GM23338 (cell line): ENCODE measurements around the gene LRTM2. TPM values are rescaled to one million over a fixed set of nuclear protein-coding genes. Genes with fewer than 3 reads are reported as not detected.

Experiments
- ATAC-seq: fragments of 200-7000 bp; cut with Tn5 transposase; 3 replicates; pipeline ENCODE4 v1.9.1; 2020
- DNase-seq: peaks from one replicate; pipeline ENCODE4 v3.0.0-alpha.2; 2015; ENCODE audit warnings: low spot score
- H2AFZ ChIP-seq: fragments of 200-600 bp; sonication (generic); 2 replicates; pipeline ENCODE4 v1.8.0; 2016; ENCODE audit warnings: antibody characterized with exemption, mild to moderate bottlenecking, moderate library complexity
- H3F3A ChIP-seq: fragments of 200-600 bp; sonication (generic); replicated peaks from 2 replicates; pipeline ENCODE4 v1.8.0; 2017; ENCODE audit warnings: antibody characterized with exemption, mixed run types, low read depth
- H3K27ac ChIP-seq: fragments of 200-600 bp; sonication (generic); 2 replicates; pipeline ENCODE4 v1.6.1; 2016; ENCODE audit warnings: low read depth
- H3K27me3 ChIP-seq: fragments of 200-600 bp; sonication (generic); 2 replicates; pipeline ENCODE4 v1.8.0; 2016; ENCODE audit warnings: mild to moderate bottlenecking, mixed run types, moderate library complexity; ENCODE audit not compliant: insufficient read depth
- H3K36me3 ChIP-seq: fragments of 200-600 bp; sonication (generic); 2 replicates; pipeline ENCODE4 v1.8.0; 2016; ENCODE audit warnings: mild to moderate bottlenecking; ENCODE audit not compliant: insufficient read depth
- H3K4me1 ChIP-seq: fragments of 200-600 bp; sonication (generic); 2 replicates; pipeline ENCODE4 v1.8.0; 2016; ENCODE audit warnings: mild to moderate bottlenecking, moderate library complexity; ENCODE audit not compliant: insufficient read depth
- H3K4me2 ChIP-seq: fragments of 200-600 bp; sonication (generic); 2 replicates; pipeline ENCODE4 v1.7.1; 2017; ENCODE audit warnings: mixed run types
- H3K4me3 ChIP-seq: fragments of 200-600 bp; sonication (generic); 2 replicates; pipeline ENCODE4 v1.6.1; 2016; ENCODE audit warnings: mixed run types
- H3K79me2 ChIP-seq: fragments of 200-600 bp; sonication (generic); replicated peaks from 2 replicates; pipeline ENCODE4 v1.8.0; 2017; ENCODE audit warnings: mild to moderate bottlenecking; ENCODE audit not compliant: insufficient read depth
- H3K9me2 ChIP-seq: fragments of 200-600 bp; sonication (generic); 2 replicates; pipeline ENCODE4 v1.8.0; 2017; ENCODE audit not compliant: insufficient read depth
- H4K20me1 ChIP-seq: fragments of 200-600 bp; sonication (generic); replicated peaks from 2 replicates; pipeline ENCODE4 v1.8.0; 2017; ENCODE audit warnings: mild to moderate bottlenecking; ENCODE audit not compliant: insufficient read depth
- H3K27ac Mint-ChIP-seq: 2 replicates; pipeline ENCODE4 v1.8.0; 2020; ENCODE audit warnings: inconsistent platforms, mild to moderate bottlenecking, moderate library complexity, mixed read lengths
- H3K27me3 Mint-ChIP-seq: 3 replicates; pipeline ENCODE4 v1.8.0; 2022; ENCODE audit warnings: low read depth, mild to moderate bottlenecking, moderate library complexity, mixed read lengths, inconsistent platforms; ENCODE audit not compliant: insufficient read depth, poor library complexity
- H3K36me3 Mint-ChIP-seq: 3 replicates; pipeline ENCODE4 v1.8.0; 2021; ENCODE audit warnings: low read depth, mild to moderate bottlenecking, inconsistent platforms, moderate library complexity, mixed read lengths
- H3K4me1 Mint-ChIP-seq: 3 replicates; pipeline ENCODE4 v1.8.0; 2020; ENCODE audit warnings: mild to moderate bottlenecking, inconsistent platforms, mixed read lengths
- H3K4me3 Mint-ChIP-seq: 3 replicates; pipeline ENCODE4 v1.8.0; 2021; ENCODE audit warnings: moderate library complexity, mild to moderate bottlenecking, inconsistent platforms, mixed read lengths
- H3K9me3 Mint-ChIP-seq: 3 replicates; pipeline ENCODE4 v1.8.0; 2020; ENCODE audit warnings: moderate library complexity, mild to moderate bottlenecking, inconsistent platforms, mixed read lengths
- CREB1 ChIP-seq: fragments of 250-450 bp; sonication (Bioruptor Pico); IDR thresholded peaks from 2 replicates; pipeline ENCODE4 v1.5.0; 2020; ENCODE audit warnings: low read depth, mild to moderate bottlenecking, moderate library complexity
- EZH2 ChIP-seq: fragments of 200-600 bp; sonication (generic); IDR thresholded peaks from one replicate; pipeline ENCODE4 v1.8.0; 2017; ENCODE audit warnings: antibody characterized with exemption, mild to moderate bottlenecking, low read depth; ENCODE audit not compliant: unreplicated experiment
- STAT1 ChIP-seq: IDR thresholded peaks from one replicate; pipeline ENCODE4 v1.6.1; 2016; ENCODE audit warnings: antibody characterized with exemption; ENCODE audit not compliant: unreplicated experiment
- ZNF114 ChIP-seq: fragments of 250-450 bp; sonication (Bioruptor Pico); IDR thresholded peaks from 2 replicates; pipeline ENCODE4 v1.5.0; 2020; ENCODE audit warnings: mild to moderate bottlenecking, moderate library complexity
- ZNF331 ChIP-seq: fragments of 250-450 bp; sonication (Bioruptor Pico); IDR thresholded peaks from 2 replicates; pipeline ENCODE4 v1.5.0; 2020; ENCODE audit warnings: low read depth, mild to moderate bottlenecking, moderate library complexity
- polyA plus RNA-seq: library from polyadenylated mRNA; unstranded; fragments of >200 nt; fragmentation: Nextera tagmentation; extraction: Ambion mirVana; gene quantifications from 2 replicates; pipeline ENCODE4 v1.2.1, GENCODE V29; 2016
- total RNA-seq: library from RNA; depleted of rRNA; stranded (reverse); fragments of >200 nt; shearing (Covaris generic); gene quantifications from 2 replicates; pipeline ENCODE4 v1.2.3, GENCODE V29; 2014
- TF ChIP-seq, protein P1 (sequence below): IDR thresholded peaks from one replicate; pipeline ENCODE4 v1.6.1; 2018; ENCODE audit warnings: antibody characterized with exemption; ENCODE audit not compliant: unreplicated experiment
- TF ChIP-seq, protein P2 (sequence below): fragments of 250-450 bp; sonication (Bioruptor Pico); IDR thresholded peaks from 2 replicates; pipeline ENCODE4 v1.5.0; 2020; ENCODE audit warnings: mild to moderate bottlenecking, moderate library complexity
- TF ChIP-seq, protein P3 (sequence below), 2 experiments: fragments of 200-600 bp in 1 of 2; sonication (generic) in 1 of 2; conservative IDR thresholded peaks; 2 replicates each; pipeline versions ENCODE4 v1.5.1 to v1.6.1; 2016 to 2017; ENCODE audit warnings: antibody characterized with exemption in 2 of 2, low read depth in 2 of 2, mild to moderate bottlenecking in 2 of 2, moderate library complexity in 1 of 2

Gene LRTM2
- total and polyA plus RNA-seq, 2 experiments from 2014 or later = 0.08 TPM; not detected in 1

DNA sequence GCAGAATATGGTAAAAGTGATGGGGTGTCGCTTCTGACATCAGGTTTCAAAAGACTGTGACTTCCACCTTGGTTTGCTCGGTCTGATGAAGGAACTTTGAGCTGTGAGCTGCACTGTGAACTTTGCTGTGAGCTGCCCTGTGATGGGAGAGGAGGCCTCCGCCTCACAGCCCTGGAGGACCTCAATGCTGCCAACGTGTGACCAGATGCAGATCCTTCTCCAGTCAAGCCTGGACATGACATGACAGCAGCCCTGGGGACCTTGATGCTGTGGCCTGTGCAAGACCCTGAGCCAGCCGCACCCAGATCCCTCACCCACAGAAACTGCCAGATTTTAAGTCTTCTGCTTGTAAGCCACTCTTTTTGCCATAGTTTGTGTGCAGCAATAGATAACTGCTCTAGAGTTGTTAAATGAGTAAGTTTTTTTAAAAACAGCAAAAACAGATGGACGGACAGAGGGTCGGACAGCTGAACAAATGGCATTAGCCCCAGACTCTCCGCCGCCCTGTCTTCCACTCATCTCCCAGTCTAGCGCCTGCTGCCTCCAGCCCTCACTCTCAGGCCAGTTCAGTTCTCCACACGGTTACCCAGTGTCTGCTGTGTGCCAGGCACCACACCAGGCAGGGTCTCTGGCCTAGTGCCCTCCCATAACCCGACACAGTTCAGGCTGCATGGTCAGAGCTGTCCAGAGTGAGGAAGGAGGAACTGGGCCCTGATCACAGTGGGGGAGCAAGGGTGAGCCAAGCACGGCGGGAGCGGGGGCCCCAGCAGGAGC lies 13.1 kb upstream of the LRTM2 start:
- Histone ChIP-seq H3F3A (no peaks in the 10 kb centered on the region), H3K4me3 (no peak overlapping the region), H3K27ac (no peak overlapping the region), H3K4me1 (no peaks in the 10 kb centered on the region), H4K20me1 (no peaks in the 10 kb centered on the region), H3K27me3 (no peaks in the 10 kb centered on the region), H3K36me3 (no peaks in the 10 kb centered on the region), H3K4me2 (no peak overlapping the region), H3K9me2 (no peaks in the 10 kb centered on the region), H2AFZ (no peak overlapping the region), H3K79me2 (no peaks in the 10 kb centered on the region)
- H3K4me3 Mint-ChIP-seq = no peak overlapping the region
- peaks cover 6% of the 10 kb centered on the region for H3K27me3 Mint-ChIP-seq
- TF ChIP-seq EZH2 (no peak), CREB1 (CRISPR knock-in tag) (no peak)
- TF ChIP-seq, protein P1, sequence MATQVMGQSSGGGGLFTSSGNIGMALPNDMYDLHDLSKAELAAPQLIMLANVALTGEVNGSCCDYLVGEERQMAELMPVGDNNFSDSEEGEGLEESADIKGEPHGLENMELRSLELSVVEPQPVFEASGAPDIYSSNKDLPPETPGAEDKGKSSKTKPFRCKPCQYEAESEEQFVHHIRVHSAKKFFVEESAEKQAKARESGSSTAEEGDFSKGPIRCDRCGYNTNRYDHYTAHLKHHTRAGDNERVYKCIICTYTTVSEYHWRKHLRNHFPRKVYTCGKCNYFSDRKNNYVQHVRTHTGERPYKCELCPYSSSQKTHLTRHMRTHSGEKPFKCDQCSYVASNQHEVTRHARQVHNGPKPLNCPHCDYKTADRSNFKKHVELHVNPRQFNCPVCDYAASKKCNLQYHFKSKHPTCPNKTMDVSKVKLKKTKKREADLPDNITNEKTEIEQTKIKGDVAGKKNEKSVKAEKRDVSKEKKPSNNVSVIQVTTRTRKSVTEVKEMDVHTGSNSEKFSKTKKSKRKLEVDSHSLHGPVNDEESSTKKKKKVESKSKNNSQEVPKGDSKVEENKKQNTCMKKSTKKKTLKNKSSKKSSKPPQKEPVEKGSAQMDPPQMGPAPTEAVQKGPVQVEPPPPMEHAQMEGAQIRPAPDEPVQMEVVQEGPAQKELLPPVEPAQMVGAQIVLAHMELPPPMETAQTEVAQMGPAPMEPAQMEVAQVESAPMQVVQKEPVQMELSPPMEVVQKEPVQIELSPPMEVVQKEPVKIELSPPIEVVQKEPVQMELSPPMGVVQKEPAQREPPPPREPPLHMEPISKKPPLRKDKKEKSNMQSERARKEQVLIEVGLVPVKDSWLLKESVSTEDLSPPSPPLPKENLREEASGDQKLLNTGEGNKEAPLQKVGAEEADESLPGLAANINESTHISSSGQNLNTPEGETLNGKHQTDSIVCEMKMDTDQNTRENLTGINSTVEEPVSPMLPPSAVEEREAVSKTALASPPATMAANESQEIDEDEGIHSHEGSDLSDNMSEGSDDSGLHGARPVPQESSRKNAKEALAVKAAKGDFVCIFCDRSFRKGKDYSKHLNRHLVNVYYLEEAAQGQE = no peak
- no peak overlapping the region for H3K27ac Mint-ChIP-seq
- no peaks in the 10 kb centered on the region; the same call in 2 of the 3 replicates for H3K4me1 Mint-ChIP-seq
- no peak for DNase-seq
- no peaks in the 10 kb centered on the region for H3K9me3 Mint-ChIP-seq
- no peak for ATAC-seq
- H3K36me3 Mint-ChIP-seq = no peaks in the 10 kb centered on the region

DNA sequence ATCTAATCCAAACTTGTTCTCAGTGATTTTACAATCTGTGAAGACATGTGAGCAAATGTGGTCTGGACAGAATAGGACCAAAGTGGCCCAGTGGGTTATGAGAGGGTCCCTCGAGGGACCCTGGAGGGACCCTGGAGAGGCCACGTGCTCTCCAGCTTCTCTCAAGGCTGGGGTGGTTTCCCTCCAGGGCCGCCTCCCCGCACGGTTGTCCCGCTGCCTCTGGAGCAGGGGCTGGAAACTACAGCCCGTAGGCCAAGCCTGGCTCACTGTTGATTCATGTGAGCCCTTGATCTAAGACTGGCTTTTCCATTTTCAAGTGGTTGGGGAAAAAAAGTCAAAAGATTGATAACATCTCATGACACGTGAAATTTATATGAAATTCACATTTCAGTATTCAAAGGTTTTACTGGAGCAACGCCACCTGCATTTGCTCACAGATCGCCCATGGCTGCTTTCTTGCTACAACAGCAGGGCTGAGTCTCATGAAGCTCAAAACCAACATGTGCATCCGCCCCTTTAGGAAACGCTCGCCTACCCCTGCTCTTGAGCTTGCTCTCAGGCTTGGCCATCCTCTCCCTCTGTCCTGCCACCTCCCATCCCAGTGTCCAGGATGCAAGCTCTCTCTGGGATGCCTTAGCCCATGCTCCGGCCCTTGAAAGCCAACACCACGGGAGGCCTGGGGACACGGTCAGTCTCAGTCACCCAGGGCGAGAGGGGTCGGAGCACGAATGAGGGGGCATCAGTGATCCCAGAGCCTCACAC lies 12.1 kb upstream of the LRTM2 start:
- no peaks in the 10 kb centered on the region for H3K9me2 ChIP-seq
- H3K4me3 Mint-ChIP-seq = no peak overlapping the region
- H3K4me3 ChIP-seq = no peak overlapping the region
- no peak overlapping the region for H3K4me2 ChIP-seq
- DNase-seq (no peak), ATAC-seq (no peak)
- H3F3A ChIP-seq = no peaks in the 10 kb centered on the region
- no peaks in the 10 kb centered on the region; the same call in 1 of the 3 replicates for H3K4me1 Mint-ChIP-seq
- H3K4me1 ChIP-seq = no peaks in the 10 kb centered on the region
- H3K79me2 ChIP-seq = no peaks in the 10 kb centered on the region
- no peak overlapping the region for H2AFZ ChIP-seq
- H3K36me3 ChIP-seq = no peaks in the 10 kb centered on the region
- H4K20me1 ChIP-seq = no peaks in the 10 kb centered on the region
- no peak overlapping the region for H3K27ac ChIP-seq
- H3K36me3 Mint-ChIP-seq = no peaks in the 10 kb centered on the region
- H3K27me3 ChIP-seq = no peaks in the 10 kb centered on the region
- H3K9me3 Mint-ChIP-seq = no peaks in the 10 kb centered on the region
- no peak overlapping the region for H3K27ac Mint-ChIP-seq
- peaks cover 6% of the 10 kb centered on the region for H3K27me3 Mint-ChIP-seq
- TF ChIP-seq, protein P2, sequence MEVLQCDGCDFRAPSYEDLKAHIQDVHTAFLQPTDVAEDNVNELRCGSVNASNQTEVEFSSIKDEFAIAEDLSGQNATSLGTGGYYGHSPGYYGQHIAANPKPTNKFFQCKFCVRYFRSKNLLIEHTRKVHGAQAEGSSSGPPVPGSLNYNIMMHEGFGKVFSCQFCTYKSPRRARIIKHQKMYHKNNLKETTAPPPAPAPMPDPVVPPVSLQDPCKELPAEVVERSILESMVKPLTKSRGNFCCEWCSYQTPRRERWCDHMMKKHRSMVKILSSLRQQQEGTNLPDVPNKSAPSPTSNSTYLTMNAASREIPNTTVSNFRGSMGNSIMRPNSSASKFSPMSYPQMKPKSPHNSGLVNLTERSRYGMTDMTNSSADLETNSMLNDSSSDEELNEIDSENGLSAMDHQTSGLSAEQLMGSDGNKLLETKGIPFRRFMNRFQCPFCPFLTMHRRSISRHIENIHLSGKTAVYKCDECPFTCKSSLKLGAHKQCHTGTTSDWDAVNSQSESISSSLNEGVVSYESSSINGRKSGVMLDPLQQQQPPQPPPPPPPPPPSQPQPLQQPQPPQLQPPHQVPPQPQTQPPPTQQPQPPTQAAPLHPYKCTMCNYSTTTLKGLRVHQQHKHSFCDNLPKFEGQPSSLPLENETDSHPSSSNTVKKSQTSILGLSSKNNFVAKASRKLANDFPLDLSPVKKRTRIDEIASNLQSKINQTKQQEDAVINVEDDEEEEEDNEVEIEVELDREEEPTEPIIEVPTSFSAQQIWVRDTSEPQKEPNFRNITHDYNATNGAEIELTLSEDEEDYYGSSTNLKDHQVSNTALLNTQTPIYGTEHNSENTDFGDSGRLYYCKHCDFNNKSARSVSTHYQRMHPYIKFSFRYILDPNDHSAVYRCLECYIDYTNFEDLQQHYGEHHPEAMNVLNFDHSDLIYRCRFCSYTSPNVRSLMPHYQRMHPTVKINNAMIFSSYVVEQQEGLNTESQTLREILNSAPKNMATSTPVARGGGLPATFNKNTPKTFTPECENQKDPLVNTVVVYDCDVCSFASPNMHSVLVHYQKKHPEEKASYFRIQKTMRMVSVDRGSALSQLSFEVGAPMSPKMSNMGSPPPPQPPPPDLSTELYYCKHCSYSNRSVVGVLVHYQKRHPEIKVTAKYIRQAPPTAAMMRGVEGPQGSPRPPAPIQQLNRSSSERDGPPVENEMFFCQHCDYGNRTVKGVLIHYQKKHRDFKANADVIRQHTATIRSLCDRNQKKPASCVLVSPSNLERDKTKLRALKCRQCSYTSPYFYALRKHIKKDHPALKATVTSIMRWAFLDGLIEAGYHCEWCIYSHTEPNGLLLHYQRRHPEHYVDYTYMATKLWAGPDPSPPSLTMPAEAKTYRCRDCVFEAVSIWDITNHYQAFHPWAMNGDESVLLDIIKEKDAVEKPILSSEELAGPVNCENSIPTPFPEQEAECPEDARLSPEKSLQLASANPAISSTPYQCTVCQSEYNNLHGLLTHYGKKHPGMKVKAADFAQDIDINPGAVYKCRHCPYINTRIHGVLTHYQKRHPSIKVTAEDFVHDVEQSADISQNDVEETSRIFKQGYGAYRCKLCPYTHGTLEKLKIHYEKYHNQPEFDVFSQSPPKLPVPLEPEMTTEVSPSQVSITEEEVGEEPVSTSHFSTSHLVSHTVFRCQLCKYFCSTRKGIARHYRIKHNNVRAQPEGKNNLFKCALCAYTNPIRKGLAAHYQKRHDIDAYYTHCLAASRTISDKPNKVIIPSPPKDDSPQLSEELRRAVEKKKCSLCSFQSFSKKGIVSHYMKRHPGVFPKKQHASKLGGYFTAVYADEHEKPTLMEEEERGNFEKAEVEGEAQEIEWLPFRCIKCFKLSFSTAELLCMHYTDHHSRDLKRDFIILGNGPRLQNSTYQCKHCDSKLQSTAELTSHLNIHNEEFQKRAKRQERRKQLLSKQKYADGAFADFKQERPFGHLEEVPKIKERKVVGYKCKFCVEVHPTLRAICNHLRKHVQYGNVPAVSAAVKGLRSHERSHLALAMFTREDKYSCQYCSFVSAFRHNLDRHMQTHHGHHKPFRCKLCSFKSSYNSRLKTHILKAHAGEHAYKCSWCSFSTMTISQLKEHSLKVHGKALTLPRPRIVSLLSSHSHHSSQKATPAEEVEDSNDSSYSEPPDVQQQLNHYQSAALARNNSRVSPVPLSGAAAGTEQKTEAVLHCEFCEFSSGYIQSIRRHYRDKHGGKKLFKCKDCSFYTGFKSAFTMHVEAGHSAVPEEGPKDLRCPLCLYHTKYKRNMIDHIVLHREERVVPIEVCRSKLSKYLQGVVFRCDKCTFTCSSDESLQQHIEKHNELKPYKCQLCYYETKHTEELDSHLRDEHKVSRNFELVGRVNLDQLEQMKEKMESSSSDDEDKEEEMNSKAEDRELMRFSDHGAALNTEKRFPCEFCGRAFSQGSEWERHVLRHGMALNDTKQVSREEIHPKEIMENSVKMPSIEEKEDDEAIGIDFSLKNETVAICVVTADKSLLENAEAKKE (CRISPR knock-in tag) = no peak
- TF ChIP-seq, protein P3, sequence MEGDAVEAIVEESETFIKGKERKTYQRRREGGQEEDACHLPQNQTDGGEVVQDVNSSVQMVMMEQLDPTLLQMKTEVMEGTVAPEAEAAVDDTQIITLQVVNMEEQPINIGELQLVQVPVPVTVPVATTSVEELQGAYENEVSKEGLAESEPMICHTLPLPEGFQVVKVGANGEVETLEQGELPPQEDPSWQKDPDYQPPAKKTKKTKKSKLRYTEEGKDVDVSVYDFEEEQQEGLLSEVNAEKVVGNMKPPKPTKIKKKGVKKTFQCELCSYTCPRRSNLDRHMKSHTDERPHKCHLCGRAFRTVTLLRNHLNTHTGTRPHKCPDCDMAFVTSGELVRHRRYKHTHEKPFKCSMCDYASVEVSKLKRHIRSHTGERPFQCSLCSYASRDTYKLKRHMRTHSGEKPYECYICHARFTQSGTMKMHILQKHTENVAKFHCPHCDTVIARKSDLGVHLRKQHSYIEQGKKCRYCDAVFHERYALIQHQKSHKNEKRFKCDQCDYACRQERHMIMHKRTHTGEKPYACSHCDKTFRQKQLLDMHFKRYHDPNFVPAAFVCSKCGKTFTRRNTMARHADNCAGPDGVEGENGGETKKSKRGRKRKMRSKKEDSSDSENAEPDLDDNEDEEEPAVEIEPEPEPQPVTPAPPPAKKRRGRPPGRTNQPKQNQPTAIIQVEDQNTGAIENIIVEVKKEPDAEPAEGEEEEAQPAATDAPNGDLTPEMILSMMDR (conservative IDR thresholded peaks at IDR 0.05; ENCODE audit: low read depth in 2 of 2) = no peak
- TF ChIP-seq CREB1 (CRISPR knock-in tag) (no peak), ZNF114 (CRISPR knock-in tag) (no peak), ZNF331 (CRISPR knock-in tag) (no peak), STAT1 (no peak)
